ENCODE results near the gene LRRIQ1.
"Not testable (repeated sequence)": the region's sequence is repeated elsewhere in the genome, so short reads cannot be mapped to it uniquely, and the experiment has no call there.

The LRRIQ1 gene

GRCh38 chr12:85203809-85204208 is 167.7 kb downstream of the LRRIQ1 start:
- not testable (repeated sequence) for DNase-seq (ENCODE audit: low read depth)

- no peak for DNase-seq (ENCODE audit: low read depth)
Measured at GRCh38 chr12:85206543-85206942, 170.4 kb downstream of the LRRIQ1 start.

GRCh38 chr12:85224339-85224738 is 188.2 kb downstream of the LRRIQ1 start:
- DNase-seq (ENCODE audit: low read depth), result not testable (repeated sequence)

- DNase-seq (ENCODE audit: low read depth), result no peak
Measured at GRCh38 chr12:85225501-85225900, 189.3 kb downstream of the LRRIQ1 start.

- DNase-seq (ENCODE audit: low read depth), result no peak
Measured at GRCh38 chr12:85237327-85237726, 201.2 kb downstream of the LRRIQ1 start.

- DNase-seq (ENCODE audit: low read depth), result no peak
Measured at GRCh38 chr12:85244561-85244960, 208.4 kb downstream of the LRRIQ1 start.

- no peak for DNase-seq (ENCODE audit: low read depth)
Measured at GRCh38 chr12:85253853-85254252, 217.7 kb downstream of the LRRIQ1 start.

GRCh38 chr12:85257671-85258070 is 221.5 kb downstream of the LRRIQ1 start:
- no peak for DNase-seq (ENCODE audit: low read depth)

GRCh38 chr12:85260447-85260846 is 224.3 kb downstream of the LRRIQ1 start:
- DNase-seq (ENCODE audit: low read depth), result no peak

GRCh38 chr12:85260896-85261295 is 224.7 kb downstream of the LRRIQ1 start:
- no peak for DNase-seq (ENCODE audit: low read depth)

- DNase-seq (ENCODE audit: low read depth), result no peak
Measured at GRCh38 chr12:85266356-85266755, 230.2 kb downstream of the LRRIQ1 start.

- no peak for DNase-seq (ENCODE audit: low read depth)
Measured at GRCh38 chr12:85273381-85274314, 237.5 kb downstream of the LRRIQ1 start.

GRCh38 chr12:85274315-85274651 is 238.1 kb downstream of the LRRIQ1 start:
- no peak for DNase-seq (ENCODE audit: low read depth)

GRCh38 chr12:85275374-85275773 is 239.2 kb downstream of the LRRIQ1 start:
- DNase-seq (ENCODE audit: low read depth), result no peak

GRCh38 chr12:85277191-85277590 is 241.0 kb downstream of the LRRIQ1 start:
- no peak for DNase-seq (ENCODE audit: low read depth)

- DNase-seq (ENCODE audit: low read depth), result no peak
Measured at GRCh38 chr12:85277900-85278597, 241.9 kb downstream of the LRRIQ1 start.

GRCh38 chr12:85278598-85279448 is 242.7 kb downstream of the LRRIQ1 start:
- no peak for DNase-seq (ENCODE audit: low read depth)

GRCh38 chr12:85279449-85280164 is 243.5 kb downstream of the LRRIQ1 start:
- DNase-seq (ENCODE audit: low read depth), result no peak

GRCh38 chr12:85280165-85280983 is 244.2 kb downstream of the LRRIQ1 start, which contains the start of gene ALX1:
Gene ALX1 (plus strand): TSS chr12:85280220. CDS start chr12:85280262, 42 bp downstream.
- no peak for DNase-seq (ENCODE audit: low read depth)

GRCh38 chr12:85280984-85281630 is 245.0 kb downstream of the LRRIQ1 start:
- no peak for DNase-seq (ENCODE audit: low read depth)

Measured in stimulated activated CD8-positive, alpha-beta memory T cell treated with anti-CD3 and anti-CD28 coated beads, Interleukin-12 subunit alpha, Interleukin-12 subunit beta, amount 100 ng/mL, for 4 hours (primary cell).